HG03521 (cell line): ENCODE results near the gene DAZAP1.

Source experiments
- ATAC-seq: cut with Tn5 transposase; IDR thresholded peaks from one replicate; pipeline ENCODE4 v1.9.1; 2021; ENCODE audit warnings: mild to moderate bottlenecking, moderate library complexity; ENCODE audit not compliant: unreplicated experiment

DAZAP1 gene

GRCh38 chr19:1377176-1377964, 30.0 kb upstream of the DAZAP1 start:
- ATAC-seq = no peak

- ATAC-seq = no peak
Observed at GRCh38 chr19:1377965-1378785, 29.2 kb upstream of the DAZAP1 start.

GRCh38 chr19:1379126-1379905, 28.1 kb upstream of the DAZAP1 start:
- ATAC-seq = no peak

GRCh38 chr19:1379961-1380489, 27.4 kb upstream of the DAZAP1 start:
- no peak for ATAC-seq

GRCh38 chr19:1382250-1382649, 25.1 kb upstream of the DAZAP1 start:
- no peak for ATAC-seq

GRCh38 chr19:1383017-1383311, 24.4 kb upstream of the DAZAP1 start:
- ATAC-seq = no peak

GRCh38 chr19:1383312-1384084, 23.9 kb upstream of the DAZAP1 start, which contains the start of gene NDUFS7:
NDUFS7 (plus strand) TSS chr19:1383907; CDS start chr19:1383927, 20 bp downstream.
- ATAC-seq = peak; percentile 73

- peak; percentile 3 for ATAC-seq
Observed at GRCh38 chr19:1384085-1384462, 23.3 kb upstream of the DAZAP1 start.

GRCh38 chr19:1384478-1385110, 22.8 kb upstream of the DAZAP1 start:
- ATAC-seq = no peak

GRCh38 chr19:1385816-1386215, 21.6 kb upstream of the DAZAP1 start:
- no peak for ATAC-seq

- ATAC-seq = no peak
Observed at GRCh38 chr19:1386945-1387683, 20.3 kb upstream of the DAZAP1 start.

GRCh38 chr19:1387684-1388636, 19.4 kb upstream of the DAZAP1 start:
- no peak for ATAC-seq

- no peak for ATAC-seq
Observed at GRCh38 chr19:1388637-1389026, 18.8 kb upstream of the DAZAP1 start.

- ATAC-seq = no peak
Observed at GRCh38 chr19:1389033-1389940, 18.1 kb upstream of the DAZAP1 start.

- no peak for ATAC-seq
Observed at GRCh38 chr19:1390890-1391423, 16.4 kb upstream of the DAZAP1 start.

GRCh38 chr19:1392407-1392806, 15.0 kb upstream of the DAZAP1 start:
- no peak for ATAC-seq
